Measurements from ENCODE around the gene CXCR5.

CXCR5 gene

DNA sequence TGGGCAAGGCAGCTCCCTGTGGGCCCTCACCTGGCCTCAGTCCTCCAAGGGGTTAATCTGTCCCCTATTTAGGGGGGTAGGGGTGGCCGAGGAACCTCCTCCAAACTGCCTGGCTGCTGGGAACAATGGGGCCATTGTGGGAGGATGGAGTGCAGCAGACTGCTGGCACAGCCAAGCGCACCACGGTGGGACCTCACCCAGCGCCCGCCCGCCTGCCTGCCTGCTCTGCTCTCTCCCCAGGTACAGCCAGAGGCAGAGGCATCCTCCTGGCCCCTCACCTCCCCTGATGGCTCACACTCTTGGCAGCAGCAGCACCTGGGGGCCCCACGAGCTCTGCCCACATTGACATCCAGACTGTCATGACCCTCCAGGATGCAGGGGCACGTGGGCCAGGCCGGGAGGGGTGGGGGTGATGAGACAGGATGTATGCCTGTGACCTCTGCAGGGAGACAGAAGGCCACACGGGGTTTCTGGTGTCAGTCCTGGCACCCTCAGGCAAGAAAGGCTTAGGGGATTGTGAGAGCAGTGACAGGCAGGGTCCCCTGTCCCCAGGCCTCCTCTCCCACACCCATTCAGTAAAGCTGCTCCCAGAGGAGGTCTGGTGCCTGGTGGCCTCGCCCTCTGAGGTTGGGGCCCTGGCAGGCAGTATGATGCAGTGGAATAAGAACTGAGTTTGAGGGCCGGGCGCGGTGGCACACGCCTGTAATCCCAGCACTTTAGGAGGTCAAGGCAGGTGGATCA, 30.7 kb downstream of the CXCR5 start:
- peak; percentile 65 for DNase-seq

DNA sequence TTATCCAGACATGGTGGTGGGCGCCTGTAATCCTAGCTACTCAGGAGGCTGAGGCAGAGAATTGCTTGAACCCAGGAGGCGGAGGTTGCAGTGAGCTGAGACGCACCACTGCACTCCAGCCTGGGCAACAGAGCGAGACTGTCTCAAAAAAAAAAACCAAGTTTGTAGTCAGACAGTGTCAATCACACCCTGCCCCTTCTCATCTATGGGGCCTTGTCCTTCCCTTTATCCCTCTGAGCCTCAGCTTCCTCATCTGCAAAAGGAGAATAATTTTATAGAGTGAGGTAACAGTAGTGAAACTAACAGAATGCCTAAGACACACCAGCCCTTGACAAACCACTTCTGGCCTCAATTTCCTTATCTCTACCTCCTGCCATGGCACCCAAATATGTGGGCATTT, 31.3 kb downstream of the CXCR5 start:
- no peak for DNase-seq

GRCh38 chr11:118915396-118915795, 31.7 kb downstream of the CXCR5 start:
- no peak for DNase-seq

GRCh38 chr11:118915941-118916841, 32.5 kb downstream of the CXCR5 start:
- no peak for DNase-seq

GRCh38 chr11:118916842-118917388, 33.2 kb downstream of the CXCR5 start:
- no peak for DNase-seq

GRCh38 chr11:118917481-118918127, 33.9 kb downstream of the CXCR5 start:
- DNase-seq: no peak

- peak; percentile 45 for DNase-seq
Observed at GRCh38 chr11:118918128-118918685, 34.5 kb downstream of the CXCR5 start.

DNA sequence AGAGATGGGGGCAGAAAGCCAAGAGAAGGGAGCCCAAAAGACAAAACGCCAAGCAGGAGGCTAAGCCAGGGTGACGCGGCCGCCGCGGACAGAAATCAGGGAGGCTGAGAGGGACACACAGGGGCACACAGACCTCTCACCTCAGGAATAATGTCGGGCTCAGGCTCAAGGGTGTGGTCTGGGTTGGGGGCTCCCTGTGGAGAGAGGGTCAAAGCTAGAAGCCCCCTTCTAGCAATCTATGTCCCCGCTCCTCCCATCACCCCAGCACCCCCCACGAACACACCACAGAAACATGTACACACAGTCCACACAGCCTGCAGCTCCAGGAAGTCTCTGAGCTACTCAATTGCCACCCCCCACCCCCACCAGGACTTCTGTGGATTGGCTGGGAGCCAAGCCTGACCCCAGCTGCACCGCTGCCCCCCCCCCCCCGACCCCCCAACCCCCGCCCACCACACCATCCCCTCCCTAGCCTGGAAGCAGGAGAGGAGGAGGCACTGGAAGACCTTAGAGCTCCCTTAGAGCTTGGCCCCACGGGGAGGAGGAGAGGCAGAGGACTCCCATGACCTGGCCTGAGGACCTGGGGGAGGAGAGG, 35.1 kb downstream of the CXCR5 start:
- DNase-seq: no peak

GRCh38 chr11:118921121-118921928, 37.6 kb downstream of the CXCR5 start:
- no peak for DNase-seq

- DNase-seq: no peak
Observed at GRCh38 chr11:118921929-118922744, 38.4 kb downstream of the CXCR5 start.

DNA sequence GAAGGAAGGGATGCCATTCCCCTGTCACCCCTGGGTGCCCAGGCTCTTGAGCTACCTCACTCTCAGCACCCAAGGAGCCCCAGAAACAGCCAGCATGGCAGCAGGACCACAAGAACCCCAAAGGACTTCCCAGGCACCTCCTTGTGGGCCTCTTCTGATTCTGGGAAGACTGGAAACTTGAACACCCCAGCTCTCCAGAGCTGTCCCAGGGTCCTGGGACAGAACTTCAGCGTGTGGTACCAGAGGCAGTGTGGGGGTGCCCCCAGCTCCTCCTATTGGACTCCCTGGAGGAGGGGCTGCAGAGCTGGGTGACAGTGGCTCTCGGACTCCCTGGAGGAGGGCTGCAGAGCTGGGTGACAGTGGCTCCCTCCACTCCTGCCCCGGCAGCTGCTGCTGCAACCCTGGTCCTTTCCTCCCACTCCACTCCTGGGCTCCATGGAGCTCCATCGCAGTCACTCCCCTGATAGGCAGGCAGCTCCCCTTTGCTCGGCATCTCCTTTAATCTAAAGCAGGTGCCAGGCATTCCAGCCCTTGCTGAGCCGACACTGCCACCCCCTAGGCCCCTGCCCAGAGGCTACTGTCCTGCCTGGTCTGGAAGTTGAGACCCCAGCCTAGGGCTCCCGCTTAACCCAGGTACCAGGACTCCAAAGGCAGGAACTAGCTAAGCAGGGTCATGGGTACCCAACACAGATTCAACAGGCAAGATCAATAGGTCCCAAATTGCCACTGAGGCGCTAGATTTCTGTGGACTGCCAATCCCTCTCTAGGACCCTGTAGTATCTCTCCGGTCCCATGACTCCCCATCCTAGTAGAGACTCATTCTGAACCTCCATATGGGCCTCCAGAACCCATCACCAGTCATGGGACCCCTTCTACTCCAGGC, 39.3 kb downstream of the CXCR5 start:
- no peak for DNase-seq

DNA sequence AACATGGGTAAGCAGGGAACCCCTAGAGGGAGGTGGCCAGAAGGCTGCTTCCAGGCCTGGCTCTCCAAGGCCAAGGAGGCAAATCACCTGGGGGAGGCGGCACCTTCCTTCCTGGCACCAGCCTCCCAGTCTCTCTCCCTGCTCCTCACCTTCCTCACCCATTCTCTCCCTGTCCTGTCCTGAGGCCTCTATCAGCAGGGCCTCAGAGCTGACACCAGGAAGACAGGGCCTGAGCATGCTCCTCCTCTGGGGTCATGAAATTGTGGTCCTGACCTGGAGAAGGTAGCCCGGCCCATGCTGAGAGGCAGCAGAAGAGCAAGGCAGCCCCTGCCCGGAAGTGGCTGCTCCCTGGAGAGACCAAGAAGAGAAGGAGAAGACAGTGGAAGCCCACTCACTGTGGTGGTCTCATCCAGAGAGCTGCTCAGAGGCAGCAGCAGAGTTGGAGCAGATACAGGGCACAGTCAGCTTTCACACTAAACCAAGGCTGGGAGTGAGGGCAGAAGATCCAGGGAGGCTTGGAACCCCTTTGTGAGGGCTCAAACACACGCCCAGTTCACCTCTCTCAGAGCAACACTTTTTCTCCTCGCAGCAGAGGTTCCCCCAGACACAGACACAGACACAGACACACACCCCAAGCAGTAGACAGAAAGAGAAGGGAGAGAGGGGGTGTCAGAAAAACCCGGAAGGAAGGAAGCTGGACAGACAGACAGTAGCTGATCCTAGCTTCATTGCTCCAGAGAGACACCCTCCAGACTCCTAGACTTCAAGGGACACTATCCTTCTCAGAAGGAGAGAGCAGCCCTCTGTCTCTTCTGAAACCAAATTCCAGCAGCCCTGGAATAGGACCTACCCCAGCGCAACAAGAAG, 40.3 kb downstream of the CXCR5 start:
- no peak for DNase-seq

- DNase-seq: peak; percentile 56
Observed at GRCh38 chr11:118924591-118925585, 41.2 kb downstream of the CXCR5 start.

GRCh38 chr11:118927554-118928100, 43.9 kb downstream of the CXCR5 start:
- DNase-seq: no peak

DNA sequence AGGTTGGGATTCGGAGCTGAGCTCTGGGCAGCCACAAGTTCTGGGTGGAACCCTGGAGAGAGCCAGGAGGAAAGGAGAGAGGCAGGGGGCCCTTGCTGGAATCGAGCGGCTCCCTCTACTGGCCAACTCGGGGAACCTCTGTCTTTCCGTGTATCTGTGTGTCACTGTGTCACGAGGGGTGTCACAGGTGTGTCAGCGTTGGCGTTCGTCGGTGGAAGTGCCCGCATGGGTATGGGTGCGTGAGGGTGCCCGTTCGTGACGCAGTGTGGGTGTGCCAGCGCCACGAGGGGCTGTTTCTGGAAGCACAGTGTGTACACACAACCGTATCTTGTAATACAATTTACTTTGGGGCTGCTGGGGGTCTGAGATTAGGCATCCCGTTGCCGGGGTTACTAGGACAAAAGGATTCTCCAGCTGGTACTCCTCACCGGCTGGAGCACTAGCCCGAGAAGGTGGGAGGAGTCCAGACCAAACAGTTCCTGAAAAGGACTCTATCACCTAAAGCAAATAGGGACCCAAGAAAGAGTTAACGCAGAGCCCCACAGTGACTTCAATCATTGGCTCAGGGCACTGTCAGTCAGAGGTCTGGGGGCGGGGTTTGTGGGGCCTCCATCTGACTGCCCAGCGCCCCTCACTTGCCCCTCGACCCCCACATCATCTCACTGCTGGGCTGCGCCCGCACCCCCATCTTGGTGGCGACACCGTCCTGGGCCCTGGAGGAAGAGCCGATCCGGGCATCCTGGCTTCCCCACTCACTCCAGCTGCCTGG, 44.6 kb downstream of the CXCR5 start:
- DNase-seq: peak; percentile 94

DNA sequence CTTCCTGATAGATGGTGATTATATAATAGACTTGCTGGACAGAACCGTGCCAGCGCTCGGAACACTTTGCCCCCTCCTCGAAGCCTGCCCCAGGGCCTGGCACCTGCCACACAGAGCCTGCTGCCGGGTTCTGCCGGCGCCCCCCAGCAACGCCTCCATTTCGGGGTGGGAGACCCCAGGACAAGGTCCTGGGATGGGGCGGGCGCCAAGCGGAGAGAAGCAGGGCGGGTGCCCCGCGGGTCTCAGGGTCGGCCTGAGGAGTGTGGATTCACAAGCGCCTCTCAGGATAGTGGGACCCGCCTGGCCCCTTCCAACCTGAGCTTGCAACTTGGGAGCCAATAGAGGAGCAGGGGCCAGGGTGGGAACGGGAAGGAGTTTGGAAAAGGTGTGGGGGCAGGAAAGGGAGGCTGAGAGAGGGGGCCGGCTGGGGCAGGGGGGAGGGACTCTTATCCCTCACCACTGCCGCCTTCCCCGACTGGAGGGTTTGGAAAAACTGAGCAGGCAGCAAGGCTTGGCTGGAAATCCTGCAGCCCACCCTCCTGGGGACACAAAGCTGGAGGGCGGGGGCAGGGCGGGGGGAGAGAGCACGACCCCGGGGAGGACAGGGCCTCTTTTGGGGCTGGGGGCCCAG, 45.3 kb downstream of the CXCR5 start:
- DNase-seq: peak; percentile 40
